IPS DF 4.7 (cell line): Measurements from ENCODE around the gene ARFGEF2.
A peak's percentile ranks its signal among the peaks of the same experiment; 100 is the strongest.
"Not testable (repeated sequence)": the region's sequence is repeated elsewhere in the genome, so short reads cannot be mapped to it uniquely, and the experiment has no call there.

Experiments
- DNase-seq: peaks from one replicate; pipeline ENCODE4 v3.0.0-alpha.2; 2013; ENCODE audit warnings: low spot score; ENCODE audit errors: extremely low read depth

Gene ARFGEF2

DNA sequence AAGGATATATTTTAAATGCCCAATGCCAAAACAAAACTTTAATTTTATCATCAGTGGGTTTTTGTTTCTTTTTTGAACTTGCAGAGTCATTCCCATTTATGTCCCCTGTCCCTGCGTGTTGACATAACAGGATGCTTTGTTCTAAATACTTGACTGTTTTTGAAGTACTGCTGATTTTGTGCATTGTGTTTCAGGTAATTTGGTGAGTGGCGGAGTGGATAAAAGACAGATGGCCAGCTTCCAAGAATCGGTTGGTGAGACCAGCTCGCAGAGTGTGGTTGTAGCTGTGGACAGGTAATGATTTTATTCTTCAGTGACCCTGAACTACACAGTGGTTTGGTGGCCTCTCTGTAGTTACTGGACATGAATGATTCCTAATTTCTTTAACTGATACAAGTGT is 74.1 kb downstream of the ARFGEF2 start:
- no peak for DNase-seq

GRCh38 chr20:48999890-49000870 is 78.7 kb downstream of the ARFGEF2 start:
- no peak for DNase-seq

DNA sequence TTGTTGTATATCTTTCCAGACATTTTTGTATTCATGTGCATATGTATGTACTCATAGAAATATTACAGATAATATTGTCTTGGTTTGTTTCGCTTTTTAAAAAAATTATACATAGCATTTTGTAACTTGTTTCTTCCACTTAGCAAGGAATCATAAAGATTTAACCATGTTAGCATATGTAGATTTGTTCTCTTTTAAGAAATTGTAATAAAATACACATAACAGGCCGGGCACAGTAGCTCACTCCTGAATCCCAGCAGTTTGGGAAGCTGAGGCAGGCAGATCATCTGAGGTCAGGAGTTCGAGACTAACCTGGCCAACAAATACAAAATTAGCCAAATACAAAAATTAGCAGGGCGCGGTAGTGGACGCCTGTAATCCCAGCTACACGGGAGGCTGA is 80.2 kb downstream of the ARFGEF2 start:
- DNase-seq, result no peak

DNA sequence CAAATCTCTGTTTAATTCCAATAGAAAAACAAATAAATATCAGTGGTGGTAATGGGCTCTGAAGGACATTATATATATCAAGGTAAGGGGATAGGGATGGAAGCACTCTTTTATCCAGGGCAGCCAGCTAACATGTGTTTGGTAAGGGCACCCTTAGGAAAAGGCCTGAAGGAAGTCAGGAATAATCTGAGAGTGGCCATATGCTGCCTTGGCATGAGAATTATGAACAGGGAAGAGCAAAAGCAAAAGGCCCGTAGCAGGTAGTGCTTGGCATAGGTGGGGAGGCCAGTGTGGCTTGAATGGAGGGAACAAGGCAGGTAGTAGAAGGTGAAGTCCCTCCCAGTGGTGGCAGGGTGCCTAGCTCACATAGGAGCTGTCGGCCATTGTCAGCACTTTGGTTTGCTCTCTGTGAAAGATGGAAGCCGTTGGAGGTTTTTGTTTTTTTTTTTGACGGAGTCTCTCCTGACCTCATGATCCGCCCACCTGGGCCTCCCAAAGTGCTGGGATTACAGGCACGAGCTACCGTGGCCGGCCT is 85.0 kb downstream of the ARFGEF2 start:
- no peak for DNase-seq

DNA sequence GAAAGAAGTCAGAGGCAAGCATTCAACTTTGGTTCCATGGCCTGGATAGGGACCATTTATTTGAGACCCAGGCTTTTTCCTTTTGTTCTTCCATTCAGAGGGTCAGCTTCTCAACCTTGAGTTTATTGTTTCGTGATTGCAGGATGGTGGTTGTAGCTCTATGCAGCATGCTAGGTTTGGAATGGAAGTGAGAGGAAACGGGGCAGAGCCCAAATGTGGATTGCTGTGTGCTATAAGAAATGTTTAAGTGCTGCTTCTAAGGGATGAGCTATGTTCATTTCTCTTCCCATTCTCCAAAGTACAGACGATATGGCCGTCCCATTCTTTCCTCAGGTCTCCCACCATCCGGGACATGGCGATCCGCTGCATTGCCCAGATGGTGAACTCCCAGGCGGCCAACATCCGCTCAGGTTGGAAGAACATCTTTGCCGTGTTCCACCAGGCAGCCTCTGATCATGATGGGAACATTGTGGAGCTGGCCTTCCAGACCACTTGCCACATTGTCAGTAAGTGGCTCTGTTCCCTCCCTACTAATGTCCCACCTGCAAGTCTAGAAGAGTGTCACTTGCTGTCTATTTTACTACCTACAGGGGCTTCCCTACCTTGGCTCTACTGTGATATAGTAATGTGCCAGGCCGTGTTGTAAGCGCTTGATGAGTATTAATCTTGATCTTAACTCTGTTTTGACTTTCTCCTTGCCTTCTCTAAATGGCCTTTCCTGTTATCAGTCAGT is 88.6 kb downstream of the ARFGEF2 start:
- DNase-seq, result no peak

- DNase-seq, result no peak
Observed at GRCh38 chr20:49024220-49024619, 102.7 kb downstream of the ARFGEF2 start.

GRCh38 chr20:49028177-49028576 is 106.7 kb downstream of the ARFGEF2 start:
- not testable (repeated sequence) for DNase-seq

DNA sequence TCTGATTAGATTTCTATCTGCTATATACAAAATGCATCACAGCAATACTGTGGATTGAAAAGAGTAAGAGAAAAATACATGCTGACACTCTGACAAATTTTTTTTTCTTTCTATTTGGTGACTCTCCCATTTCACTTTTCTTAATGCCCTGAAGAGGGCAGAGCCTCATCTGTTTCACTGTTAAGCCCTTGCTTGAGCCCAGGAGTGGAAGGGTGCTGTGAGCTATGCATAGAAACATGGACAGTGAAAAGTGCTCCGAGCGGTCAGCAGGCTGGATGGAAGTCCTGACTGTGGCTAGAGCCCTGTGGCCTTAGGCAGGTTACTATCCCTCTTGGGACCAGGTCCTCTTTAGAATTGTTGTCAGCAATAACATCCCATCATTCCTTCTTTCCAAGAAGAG is 107.2 kb downstream of the ARFGEF2 start:
- DNase-seq, result no peak

DNA sequence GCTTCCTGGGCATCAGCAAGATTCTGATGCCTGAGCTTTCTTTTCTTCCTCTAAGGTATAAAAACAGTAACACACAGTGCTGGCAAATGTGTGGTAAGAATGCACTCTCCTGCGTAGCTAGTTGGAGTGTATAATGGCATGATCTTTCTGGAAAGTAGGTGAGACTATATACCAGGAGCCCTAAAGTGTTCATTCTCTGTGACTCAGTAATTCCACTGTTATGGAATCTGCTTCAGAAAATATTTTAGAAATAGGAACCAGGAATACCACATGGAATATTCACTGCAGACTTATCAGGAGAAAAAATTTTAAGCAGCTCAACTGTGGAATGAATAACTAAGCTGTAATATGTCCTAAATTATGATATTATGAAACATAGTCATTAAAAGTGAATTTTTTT is 107.7 kb downstream of the ARFGEF2 start:
- DNase-seq, result no peak

- no peak for DNase-seq
Observed at GRCh38 chr20:49030954-49031619, 109.6 kb downstream of the ARFGEF2 start.

DNA sequence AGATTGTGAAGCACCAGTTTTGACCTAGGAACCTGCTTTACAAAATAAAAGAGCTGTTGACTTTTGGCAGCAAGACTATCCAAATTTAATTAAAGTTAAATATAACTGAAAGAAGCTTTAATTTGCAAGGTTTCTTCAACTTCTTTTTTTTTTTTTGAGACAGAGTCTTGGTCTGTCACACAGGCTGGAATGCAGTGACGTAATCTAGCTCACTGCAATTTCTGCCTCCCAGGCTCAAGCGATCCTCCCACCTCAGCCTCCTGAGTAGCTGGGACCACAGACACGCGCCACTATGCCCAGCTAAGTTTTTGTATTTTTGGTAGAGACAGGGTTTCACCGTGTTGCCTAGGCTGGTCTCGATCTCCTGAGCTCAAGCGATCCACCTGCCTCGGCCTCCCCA is 110.9 kb downstream of the ARFGEF2 start:
- DNase-seq, result no peak

DNA sequence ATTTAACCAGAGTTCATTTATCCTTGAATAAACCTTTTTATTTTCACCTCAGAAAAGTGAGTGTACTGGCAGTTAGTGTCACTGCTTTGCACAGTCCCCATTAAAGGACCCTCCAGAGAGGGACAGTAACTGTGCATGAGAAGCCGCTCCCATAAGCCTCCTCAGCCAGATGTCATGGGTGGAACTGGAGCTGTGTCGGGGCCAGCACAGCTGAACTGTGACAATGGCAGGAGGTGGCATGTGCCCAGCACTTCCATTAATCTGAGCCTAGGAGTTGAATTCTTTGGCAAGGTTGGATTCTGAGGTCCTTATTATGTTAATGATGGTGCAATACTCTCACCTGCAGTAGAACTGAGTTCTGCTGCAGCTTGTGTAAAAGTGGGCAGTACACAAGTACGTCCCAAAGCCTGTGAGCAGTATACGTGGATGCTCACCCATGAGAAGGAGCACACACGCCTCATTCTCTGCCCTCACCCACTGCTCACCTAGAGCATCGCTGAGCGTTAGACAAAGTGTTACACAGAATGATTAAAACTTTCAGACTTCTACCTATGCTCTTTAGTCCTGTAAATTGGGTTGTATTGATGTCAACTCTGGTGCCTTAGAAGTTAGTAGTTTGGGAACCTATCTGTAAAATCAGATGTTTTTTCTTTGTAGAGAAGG is 112.7 kb downstream of the ARFGEF2 start:
- DNase-seq, result no peak

GRCh38 chr20:49037962-49038387 is 116.5 kb downstream of the ARFGEF2 start:
- DNase-seq, result no peak

DNA sequence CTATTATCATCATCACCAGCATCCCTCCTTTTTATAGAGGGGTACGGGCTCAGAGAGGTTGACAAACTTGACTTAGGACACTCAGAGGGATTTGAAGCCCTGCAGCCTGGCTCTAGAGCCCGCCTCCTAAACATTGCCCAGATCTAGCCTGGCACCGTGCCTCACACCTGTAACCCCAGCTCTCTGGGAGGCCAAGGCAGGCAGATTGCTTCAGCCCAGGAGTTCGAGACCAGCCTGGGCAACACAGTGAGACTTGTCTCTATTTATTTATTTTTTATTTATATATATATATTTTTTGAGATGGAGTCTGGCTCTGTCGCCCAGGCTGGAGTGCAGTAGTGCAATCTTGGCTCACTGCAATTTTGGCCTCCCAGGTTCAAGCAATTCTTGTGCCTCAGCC is 118.3 kb downstream of the ARFGEF2 start:
- DNase-seq, result no peak

GRCh38 chr20:49043000-49043399 is 121.5 kb downstream of the ARFGEF2 start:
- no peak for DNase-seq

DNA sequence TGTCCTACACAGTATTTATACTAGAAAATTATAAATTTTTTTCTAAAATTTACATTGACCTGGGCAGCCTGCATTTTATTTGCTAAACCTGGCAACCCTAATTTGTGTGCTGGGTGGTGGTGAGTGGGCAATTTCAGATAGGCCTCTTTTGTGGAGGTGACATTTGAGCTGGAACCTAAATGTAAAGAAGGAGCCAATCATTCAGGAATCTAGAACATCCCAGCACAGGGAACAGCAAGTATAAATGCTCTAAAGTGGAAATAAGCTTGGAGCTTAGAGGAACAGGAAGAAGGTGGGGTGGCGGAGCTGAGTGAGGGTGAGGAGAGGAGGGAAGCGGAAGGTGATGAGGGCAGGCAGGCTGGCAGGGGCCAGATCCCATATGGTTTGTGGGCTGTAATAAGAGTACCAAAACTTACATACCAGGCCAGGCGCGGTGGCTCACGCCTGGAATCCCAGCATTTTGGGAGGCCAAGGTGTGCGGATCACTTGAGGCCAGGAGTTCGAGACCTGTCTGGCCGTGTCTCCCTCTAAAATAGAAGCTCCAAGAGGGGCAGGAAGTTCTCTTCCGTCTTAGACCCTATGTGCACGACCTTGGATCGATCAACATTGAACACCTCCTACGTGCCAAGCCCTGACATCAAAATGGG is 124.1 kb downstream of the ARFGEF2 start:
- no peak for DNase-seq

DNA sequence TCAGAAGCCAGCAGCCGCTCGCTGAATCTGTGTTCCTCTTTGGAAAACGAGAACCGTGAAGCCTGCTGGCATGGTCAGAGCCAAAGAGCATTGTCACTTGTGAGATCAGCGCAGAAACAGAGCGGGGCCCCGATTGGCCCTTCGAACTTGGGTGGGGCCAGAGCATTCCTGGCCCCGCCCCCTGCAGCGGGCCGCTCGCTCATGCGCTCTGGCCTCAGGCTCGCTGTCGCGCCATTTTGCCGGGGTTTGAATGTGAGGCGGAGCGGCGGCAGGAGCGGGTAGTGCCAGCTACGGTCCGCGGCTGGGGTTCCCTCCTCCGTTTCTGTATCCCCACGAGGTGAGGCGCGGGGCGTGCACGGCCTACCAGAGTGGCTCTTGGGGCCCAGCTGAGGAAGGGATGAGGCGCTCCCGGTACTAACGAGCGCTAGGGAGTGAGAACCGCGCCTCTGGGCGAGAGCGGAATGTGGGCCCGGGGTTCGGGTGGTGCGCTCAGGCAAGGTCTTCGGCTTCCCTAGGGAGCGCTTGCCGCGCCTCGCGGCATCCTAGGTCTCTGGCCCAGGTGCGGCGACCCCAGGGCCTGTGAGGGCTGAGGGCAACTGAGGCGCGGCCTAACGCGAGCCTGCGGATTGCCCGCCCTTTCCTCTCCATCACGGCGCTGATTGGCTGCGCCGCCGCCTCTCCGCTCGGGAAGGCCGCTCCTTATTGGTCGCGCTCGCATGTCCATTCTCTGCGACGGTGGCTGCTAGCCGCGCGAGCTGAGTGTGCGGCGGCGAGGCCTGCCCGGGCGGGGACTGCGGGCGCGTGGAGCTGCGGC is 124.8 kb downstream of the ARFGEF2 start, which contains the start of gene CSE1L:
TSS of gene CSE1L (plus strand) at position 226 of the 814 bp plus-strand sequence. CDS start 12,152 bp downstream, outside the sequence.
- peak; percentile 66 for DNase-seq

DNA sequence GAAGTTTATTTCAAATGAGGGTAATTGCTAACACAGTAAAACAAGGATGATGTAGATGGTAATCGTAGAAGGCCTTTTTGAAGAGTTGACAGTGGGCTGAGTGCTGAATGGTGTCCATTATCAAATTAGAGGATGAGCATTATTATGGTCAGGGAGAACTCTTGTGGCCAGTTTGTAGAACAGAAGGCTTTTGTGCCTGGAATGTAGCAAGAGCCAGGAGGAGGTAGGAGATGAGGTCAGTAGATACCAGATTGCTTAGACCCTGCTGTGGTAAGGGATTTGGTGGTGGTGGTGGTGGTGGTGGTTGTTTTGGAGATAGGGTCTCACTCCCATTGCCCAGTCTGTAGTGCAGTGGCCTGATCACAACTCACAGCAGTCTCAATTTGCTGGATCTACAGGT is 130.8 kb downstream of the ARFGEF2 start:
- no peak for DNase-seq

DNA sequence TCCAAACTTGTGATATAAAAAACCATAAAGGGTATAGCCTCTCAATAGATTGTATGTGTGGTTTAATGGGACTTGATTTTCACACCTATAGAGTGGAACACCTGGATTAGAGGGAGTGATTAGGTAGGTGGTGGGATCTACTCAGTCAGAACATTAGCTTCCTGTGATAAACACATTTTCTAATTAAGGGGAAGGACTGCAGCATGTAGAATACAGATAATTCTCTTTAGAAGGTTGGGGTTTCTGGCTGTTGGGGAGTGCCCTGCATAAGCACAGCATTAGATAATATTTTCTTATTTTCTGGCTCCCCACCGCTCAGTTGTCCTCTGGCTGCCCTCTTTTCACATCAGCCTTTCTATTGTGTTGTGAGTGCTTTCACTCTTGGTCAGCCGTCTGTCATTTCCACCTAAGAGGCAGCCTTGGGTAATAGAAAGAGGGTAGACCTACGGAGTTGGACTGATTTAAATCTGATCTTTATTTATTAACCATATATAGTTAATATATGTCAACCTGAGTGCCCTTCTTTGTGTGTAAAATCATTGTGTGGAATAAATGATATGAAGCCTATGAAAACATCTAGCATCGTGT is 132.6 kb downstream of the ARFGEF2 start:
- no peak for DNase-seq
